ENCODE measurements around the gene HOXB6. TPM values are rescaled to one million over a fixed set of nuclear protein-coding genes. Genes with fewer than 3 reads are reported as not detected.

HOXB6 gene
- total RNA-seq, 4 donors from 2014 or later = 0.54 to 4.2 (median 1.3) TPM

DNA sequence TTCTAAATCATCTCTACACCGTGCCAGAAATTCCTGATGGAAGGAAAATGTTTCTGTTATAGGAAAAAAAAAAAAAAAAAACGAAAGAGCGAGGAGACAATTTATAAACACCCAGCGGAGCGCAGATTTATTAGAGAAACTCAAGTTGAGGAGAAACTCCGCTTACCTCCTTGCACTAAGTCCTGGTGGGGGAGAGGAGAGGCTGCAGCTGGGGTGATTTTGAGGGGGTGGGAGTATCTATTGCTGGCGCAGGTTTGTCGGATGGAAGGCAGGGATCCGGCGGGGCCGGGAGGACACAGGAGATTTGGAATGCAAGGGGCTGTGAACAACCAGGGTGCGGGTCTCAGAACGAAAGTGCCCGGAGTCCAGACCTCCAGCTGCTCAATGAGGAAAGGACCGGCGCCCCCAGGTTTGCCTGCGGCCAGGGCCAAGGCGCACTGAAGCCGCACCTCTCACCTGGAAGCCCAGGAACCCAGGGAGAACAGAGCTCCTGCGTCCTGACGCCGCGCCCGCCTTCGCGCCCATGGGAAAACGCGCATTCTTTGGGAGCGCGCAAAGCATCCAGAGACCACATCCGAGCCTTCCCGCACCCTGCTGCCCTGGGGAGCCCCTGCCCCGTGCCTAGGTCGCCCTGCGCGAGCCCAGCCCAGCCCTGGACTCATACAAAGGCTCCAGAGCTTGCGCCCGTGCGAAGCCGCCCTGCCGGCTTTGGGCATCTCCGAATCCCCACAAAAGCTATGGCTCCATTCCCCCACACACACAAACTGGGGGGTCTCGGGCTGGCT lies 12.9 kb upstream of the HOXB6 start:
- Histone ChIP-seq H3K9me3 (no peaks in the 10 kb centered on the region), H3K27me3 (peaks cover 92% of the 10 kb centered on the region), H3K36me3 (no peaks in the 10 kb centered on the region), H3K4me1 (peaks cover 4 to 14% of the 10 kb centered on the region in 2 donors), H3K27ac (no peak overlapping the region), H3K4me3 (replicated peaks in 1 of 3) (no peak overlapping the region)
- no peak for TF ChIP-seq POLR2A (IDR thresholded peaks at IDR 0.05)
- TF ChIP-seq, protein P1, sequence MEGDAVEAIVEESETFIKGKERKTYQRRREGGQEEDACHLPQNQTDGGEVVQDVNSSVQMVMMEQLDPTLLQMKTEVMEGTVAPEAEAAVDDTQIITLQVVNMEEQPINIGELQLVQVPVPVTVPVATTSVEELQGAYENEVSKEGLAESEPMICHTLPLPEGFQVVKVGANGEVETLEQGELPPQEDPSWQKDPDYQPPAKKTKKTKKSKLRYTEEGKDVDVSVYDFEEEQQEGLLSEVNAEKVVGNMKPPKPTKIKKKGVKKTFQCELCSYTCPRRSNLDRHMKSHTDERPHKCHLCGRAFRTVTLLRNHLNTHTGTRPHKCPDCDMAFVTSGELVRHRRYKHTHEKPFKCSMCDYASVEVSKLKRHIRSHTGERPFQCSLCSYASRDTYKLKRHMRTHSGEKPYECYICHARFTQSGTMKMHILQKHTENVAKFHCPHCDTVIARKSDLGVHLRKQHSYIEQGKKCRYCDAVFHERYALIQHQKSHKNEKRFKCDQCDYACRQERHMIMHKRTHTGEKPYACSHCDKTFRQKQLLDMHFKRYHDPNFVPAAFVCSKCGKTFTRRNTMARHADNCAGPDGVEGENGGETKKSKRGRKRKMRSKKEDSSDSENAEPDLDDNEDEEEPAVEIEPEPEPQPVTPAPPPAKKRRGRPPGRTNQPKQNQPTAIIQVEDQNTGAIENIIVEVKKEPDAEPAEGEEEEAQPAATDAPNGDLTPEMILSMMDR (IDR thresholded peaks at IDR 0.05) = no peak
- DNase-seq = no peak
- 5 to 9% methylated on average over 27 to 37 of the region's 43 CpGs for WGBS, 2 donors
- intact Hi-C loops (cut with DNase I) = loop anchor here (10.0 kb wide), 1 partner anchor 283 kb away; no protein-coding TSS in a partner anchor

DNA sequence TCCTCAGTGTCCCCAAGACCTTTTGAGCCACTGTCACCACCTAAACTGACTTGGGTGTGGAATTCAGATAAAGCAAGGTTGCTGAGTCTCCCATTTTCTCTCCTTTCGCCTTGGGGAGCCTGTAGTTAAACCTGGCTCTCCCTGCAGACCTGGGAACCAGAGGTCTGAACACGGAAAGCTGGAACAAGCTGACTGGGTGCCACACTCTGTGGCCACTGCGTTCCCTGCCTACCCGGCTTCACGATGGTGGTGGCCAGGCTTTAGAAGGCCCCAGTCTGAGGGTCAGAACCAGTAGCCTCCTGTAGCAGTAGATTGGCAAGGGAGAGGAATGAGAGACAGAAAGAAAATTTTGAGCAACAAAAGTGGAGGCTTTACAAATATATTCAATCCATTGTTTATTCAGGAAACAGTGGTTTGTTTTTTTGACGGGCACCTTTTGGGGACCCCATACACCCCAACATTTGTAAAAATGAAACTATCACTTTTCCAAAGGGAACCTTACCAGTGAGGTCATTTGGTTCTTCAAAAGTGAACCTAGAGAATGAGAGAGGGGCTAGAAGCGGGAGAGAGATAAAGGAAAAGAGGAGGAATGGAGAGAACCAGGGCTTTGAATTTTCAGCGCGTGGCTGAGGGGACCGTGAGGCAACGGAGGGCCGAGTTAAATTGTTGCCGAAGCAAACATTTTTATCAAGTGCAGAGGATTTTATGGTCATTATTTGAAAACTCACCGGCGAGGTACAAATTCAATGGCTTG lies 12.1 kb upstream of the HOXB6 start:
- 12 to 17% methylated on average over 15 of the region's 15 CpGs for WGBS, 2 donors
- H3K27me3 ChIP-seq = peaks cover 96% of the 10 kb centered on the region

DNA sequence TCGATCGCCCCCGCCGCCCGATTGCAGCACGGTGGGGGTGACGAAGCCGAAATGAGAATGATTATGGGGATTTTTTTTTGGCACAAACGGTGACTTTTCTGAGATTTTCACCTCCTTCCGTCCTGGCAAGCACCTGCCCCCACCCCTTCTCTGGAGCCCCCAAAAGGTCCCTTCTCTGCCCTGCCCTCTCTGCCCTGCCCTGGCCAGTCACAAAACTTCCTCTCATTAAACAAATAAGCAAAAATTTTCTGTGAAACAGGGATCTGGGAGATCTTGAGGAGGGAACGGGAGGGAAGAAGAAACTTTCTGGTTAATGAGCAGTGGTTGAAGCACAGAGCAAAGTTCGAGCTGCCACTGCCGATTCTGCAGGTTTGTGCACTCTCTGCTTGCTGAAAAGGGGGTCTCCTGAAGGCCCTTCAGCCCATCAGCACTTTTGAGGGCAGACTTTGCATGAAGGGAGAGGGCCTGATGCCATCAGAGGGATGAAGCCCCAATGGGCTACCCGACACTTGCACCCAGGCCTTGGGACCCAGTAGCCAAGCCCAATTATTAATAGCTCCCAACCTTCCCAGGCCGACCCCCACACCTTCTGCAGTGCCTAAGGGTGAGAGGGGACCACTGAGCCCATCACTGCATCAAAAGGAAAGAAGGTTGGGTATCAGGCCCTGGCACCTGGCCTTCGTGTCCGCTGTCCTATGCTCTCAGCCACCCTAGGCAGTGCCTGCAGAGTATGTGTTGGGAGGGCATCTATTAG lies 11.4 kb upstream of the HOXB6 start:
- Histone ChIP-seq H3K27me3 (peaks cover 94% of the 10 kb centered on the region), H3K36me3 (no peaks in the 10 kb centered on the region), H3K27ac (no peak overlapping the region), H3K4me3 (replicated peaks in 1 of 3) (no peak overlapping the region), H3K9me3 (no peaks in the 10 kb centered on the region), H3K4me1 (peaks cover 4 to 29% of the 10 kb centered on the region in 2 donors)
- intact Hi-C loops (cut with DNase I) = loop anchor here (10.0 kb wide), 1 partner anchor 281 kb away; no protein-coding TSS in a partner anchor
- 14 to 22% methylated on average over 15 to 17 of the region's 17 CpGs for WGBS, 2 donors
- no peak for DNase-seq
- TF ChIP-seq POLR2A (IDR thresholded peaks at IDR 0.05) = no peak
- TF ChIP-seq, protein P1 (IDR thresholded peaks at IDR 0.05) = no peak

More for the DNA sequence above, 12.1 kb upstream of the HOXB6 start:
- Histone ChIP-seq H3K4me3 (replicated peaks in 1 of 3) (no peak overlapping the region), H3K27ac (no peak overlapping the region), H3K9me3 (no peaks in the 10 kb centered on the region), H3K4me1 (peaks cover 4 to 21% of the 10 kb centered on the region in 2 donors), H3K36me3 (no peaks in the 10 kb centered on the region)
- DNase-seq = no peak
- no peak for TF ChIP-seq POLR2A (IDR thresholded peaks at IDR 0.05)
- TF ChIP-seq, protein P1 (IDR thresholded peaks at IDR 0.05) = no peak
- intact Hi-C loops (cut with DNase I) = loop anchor here (10.0 kb wide), 1 partner anchor 282 kb away; no protein-coding TSS in a partner anchor

DNA sequence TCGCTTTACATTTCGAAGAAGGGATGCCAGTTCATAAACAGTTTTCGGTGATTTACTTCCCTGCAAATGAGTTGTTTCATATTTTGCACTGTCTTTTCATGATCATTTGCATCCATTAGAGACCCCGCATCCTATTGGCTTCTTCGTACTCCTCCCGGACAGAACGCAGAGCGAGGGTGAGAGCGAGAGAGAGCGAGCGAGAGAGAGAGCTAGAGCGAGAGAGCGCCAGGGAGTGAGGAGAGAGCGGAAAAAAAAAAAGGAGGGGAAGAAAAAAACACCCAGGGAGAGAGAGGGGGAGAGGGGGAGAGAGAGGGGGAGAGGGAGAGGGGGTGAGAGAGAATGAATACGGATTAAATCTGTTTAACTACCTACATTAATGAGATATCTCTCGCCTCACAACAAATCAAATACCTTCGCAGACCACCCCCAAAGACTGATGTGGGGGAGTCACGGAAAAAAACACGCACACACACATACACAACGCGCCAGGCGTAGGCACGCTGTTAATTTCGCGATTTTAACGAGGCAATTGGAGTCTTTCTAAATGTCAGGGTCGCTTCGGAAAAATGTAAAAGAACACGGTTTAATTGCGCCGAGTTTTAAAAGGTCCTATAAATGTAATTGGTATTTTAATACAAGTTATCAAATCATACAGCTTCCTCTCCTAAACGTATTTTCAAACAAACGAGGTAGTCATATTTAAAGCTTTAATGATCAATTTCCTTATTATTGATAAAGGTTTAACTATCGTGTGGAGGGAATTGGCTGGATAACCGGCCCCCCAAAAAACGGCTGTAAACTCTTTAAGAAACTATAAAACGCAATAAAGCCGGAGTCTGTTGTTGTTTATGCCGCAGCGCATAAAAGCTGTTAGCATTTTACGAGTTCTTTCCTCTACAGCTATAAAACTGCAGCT lies 10.5 kb upstream of the HOXB6 start, which contains the start of gene HOXB8:
HOXB8 (minus strand) TSS at position 246 of the 916 bp plus-strand sequence. CDS start 588 bp downstream, outside the sequence.
- WGBS, 2 donors = 11 to 13% methylated on average over 41 of the region's 41 CpGs
- DNase-seq = no peak
- Histone ChIP-seq H3K4me3 (replicated peaks in 1 of 3) (no peak within 1 kb of the TSS), H3K36me3 (no peaks in the 10 kb centered on the region), H3K27ac (no peak within 1 kb of the TSS), H3K27me3 (peaks cover 94% of the 10 kb centered on the region), H3K9me3 (no peaks in the 10 kb centered on the region), H3K4me1 (peaks cover 9 to 37% of the 10 kb centered on the region in 2 donors)
- intact Hi-C loops (cut with DNase I) = loop anchor here (10.0 kb wide), 1 partner anchor 281 kb away; no protein-coding TSS in a partner anchor
- TF ChIP-seq POLR2A (IDR thresholded peaks at IDR 0.05) = no peak
- TF ChIP-seq, protein P1 (IDR thresholded peaks at IDR 0.05) = no peak

All from thyroid gland (tissue), 4 donors.